GM19467 (cell line): ENCODE data around the gene VPS26C.
A peak's percentile ranks its signal among the peaks of the same experiment; 100 is the strongest.
"Not testable (repeated sequence)": the region's sequence is repeated elsewhere in the genome, so short reads cannot be mapped to it uniquely, and the experiment has no call there.

Source experiments
- ATAC-seq: cut with Tn5 transposase; IDR thresholded peaks from one replicate; pipeline ENCODE4 v1.9.1; 2021; ENCODE audit warnings: mild to moderate bottlenecking, moderate library complexity; ENCODE audit not compliant: unreplicated experiment

The VPS26C gene

GRCh38 chr21:37267269-37268185 lies at the start of gene VPS26C:
Gene VPS26C (minus strand): TSS chr21:37267334. CDS start chr21:37267294, 40 bp downstream.
- peak; percentile 91 for ATAC-seq

- not testable (repeated sequence) for ATAC-seq
These were observed 48.9 kb upstream of the VPS26C start for GRCh38 chr21:37316072-37316471.

GRCh38 chr21:37300114-37300751 lies 33.1 kb upstream of the VPS26C start:
- no peak for ATAC-seq

GRCh38 chr21:37297364-37297763 lies 30.2 kb upstream of the VPS26C start:
- ATAC-seq = no peak

GRCh38 chr21:37294679-37295078 lies 27.5 kb upstream of the VPS26C start:
- no peak for ATAC-seq

GRCh38 chr21:37292941-37293340 lies 25.8 kb upstream of the VPS26C start:
- ATAC-seq = no peak

- ATAC-seq = no peak
These were observed 24.9 kb upstream of the VPS26C start for GRCh38 chr21:37292041-37292440.

GRCh38 chr21:37283191-37283710 lies 16.1 kb upstream of the VPS26C start:
- ATAC-seq = not testable (repeated sequence)

GRCh38 chr21:37282602-37283001 lies 15.5 kb upstream of the VPS26C start:
- not testable (repeated sequence) for ATAC-seq

- no peak for ATAC-seq
These were observed 14.9 kb upstream of the VPS26C start for GRCh38 chr21:37281993-37282392.

GRCh38 chr21:37281579-37281978 lies 14.4 kb upstream of the VPS26C start:
- no peak for ATAC-seq

- ATAC-seq = not testable (repeated sequence)
These were observed 12.1 kb upstream of the VPS26C start for GRCh38 chr21:37279271-37279670.

- ATAC-seq = no peak
These were observed 11.1 kb upstream of the VPS26C start for GRCh38 chr21:37278199-37278598.

- ATAC-seq = no peak
These were observed 9.2 kb upstream of the VPS26C start for GRCh38 chr21:37276377-37276776.

- ATAC-seq = no peak
These were observed 7.0 kb upstream of the VPS26C start for GRCh38 chr21:37273911-37274690.

- ATAC-seq = no peak
These were observed 6.3 kb upstream of the VPS26C start for GRCh38 chr21:37273440-37273839.

- ATAC-seq = no peak
These were observed 5.8 kb upstream of the VPS26C start for GRCh38 chr21:37272897-37273296.

GRCh38 chr21:37270576-37271365 lies 3.6 kb upstream of the VPS26C start:
- ATAC-seq = no peak

- ATAC-seq = no peak
These were observed 2.3 kb upstream of the VPS26C start for GRCh38 chr21:37269481-37269880.

GRCh38 chr21:37268186-37268503 lies 1.0 kb upstream of the VPS26C start:
- ATAC-seq = no peak
